Body of pancreas (tissue), 4 donors: ENCODE measurements around the gene ENPP3.

Experiments
- POLR2A ChIP-seq, 3 donors: fragments of 450-650 bp; IDR thresholded peaks; one replicate each; pipeline ENCODE4 v1.6.1; 2016; ENCODE audit warnings: antibody characterized with exemption in 3 of 3, mild to moderate bottlenecking in 2 of 3
- TF ChIP-seq, protein P1 (sequence below), 7 experiments: fragments of 450-650 bp in 4 of 7; fragments of 200-600 bp in 3 of 7; sonication (generic) in 3 of 7; IDR thresholded peaks; one replicate each; pipeline ENCODE4 v1.5.1; 2016 to 2019; ENCODE audit warnings: antibody characterized with exemption in 7 of 7

DNA sequence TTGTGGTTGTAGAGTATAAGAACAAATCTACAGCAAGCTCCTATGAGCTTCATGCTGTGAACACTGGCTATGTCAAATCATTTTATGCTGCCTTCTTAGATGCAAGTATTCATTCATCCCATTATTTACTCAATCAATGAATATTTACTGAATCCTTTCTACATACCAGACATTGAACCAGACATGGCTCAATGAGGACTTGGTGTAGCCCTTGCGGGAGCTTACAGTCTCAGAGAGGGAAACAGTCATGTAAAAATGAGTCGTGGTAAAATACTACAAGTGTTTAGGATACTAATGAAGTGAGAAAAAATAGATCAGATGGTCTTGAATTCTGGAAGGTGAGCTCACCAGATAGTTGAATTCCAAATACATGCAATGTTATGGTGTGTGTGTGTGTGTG, 125.9 kb downstream of the ENPP3 start:
- TF ChIP-seq, protein P1, sequence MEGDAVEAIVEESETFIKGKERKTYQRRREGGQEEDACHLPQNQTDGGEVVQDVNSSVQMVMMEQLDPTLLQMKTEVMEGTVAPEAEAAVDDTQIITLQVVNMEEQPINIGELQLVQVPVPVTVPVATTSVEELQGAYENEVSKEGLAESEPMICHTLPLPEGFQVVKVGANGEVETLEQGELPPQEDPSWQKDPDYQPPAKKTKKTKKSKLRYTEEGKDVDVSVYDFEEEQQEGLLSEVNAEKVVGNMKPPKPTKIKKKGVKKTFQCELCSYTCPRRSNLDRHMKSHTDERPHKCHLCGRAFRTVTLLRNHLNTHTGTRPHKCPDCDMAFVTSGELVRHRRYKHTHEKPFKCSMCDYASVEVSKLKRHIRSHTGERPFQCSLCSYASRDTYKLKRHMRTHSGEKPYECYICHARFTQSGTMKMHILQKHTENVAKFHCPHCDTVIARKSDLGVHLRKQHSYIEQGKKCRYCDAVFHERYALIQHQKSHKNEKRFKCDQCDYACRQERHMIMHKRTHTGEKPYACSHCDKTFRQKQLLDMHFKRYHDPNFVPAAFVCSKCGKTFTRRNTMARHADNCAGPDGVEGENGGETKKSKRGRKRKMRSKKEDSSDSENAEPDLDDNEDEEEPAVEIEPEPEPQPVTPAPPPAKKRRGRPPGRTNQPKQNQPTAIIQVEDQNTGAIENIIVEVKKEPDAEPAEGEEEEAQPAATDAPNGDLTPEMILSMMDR (IDR thresholded peaks at IDR 0.05) = no peak
- TF ChIP-seq POLR2A (IDR thresholded peaks at IDR 0.05) = no peak
